ENCODE measurements around the gene YWHAE.

The YWHAE gene

DNA sequence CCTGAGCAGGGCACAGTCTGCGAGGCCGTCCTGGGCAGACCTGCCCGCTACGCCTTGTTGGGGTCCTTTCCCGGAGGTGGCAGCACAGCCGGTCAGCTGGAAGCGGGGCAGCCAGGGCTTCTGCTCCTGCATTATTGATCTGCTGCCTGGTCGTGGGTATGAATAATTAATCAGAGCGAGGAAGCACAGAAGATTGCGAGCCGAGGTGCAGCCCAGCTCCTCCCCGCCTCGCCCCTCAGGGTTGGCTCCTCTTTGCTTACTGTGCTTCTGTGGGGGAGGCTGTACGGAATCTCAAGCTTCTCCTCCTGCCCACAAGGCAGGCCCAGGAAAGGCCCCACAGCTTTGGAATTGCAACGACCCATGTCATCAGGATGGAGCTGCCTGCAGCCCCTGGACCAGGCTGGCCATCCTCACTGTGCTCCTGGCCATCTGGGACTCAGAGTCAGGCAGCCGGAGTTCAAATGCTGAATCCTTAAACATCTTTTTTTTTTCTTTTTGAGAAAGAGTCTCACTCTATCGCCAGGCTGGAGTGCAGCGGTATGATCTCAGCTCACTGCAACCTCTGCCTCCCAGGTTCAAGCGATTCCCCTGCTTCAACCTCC, 95.0 kb downstream of the YWHAE start:
- H3K9me2 ChIP-seq (ENCODE audit: low read depth, low read length) = no peaks in the 10 kb centered on the region
- H3F3A ChIP-seq (ENCODE audit: insufficient read depth, low read length) = no peaks in the 10 kb centered on the region
- no peaks in the 10 kb centered on the region for H3K9me3 ChIP-seq (ENCODE audit: low read length)
- no peak overlapping the region for H2AFZ ChIP-seq (ENCODE audit: low read length)
- no peaks in the 10 kb centered on the region for H4K20me1 ChIP-seq (ENCODE audit: insufficient read depth, low read length)
- H3K27ac ChIP-seq (ENCODE audit: low read depth, low read length, poor library complexity, severe bottlenecking) = no peak overlapping the region
- no peak overlapping the region for H3K9ac ChIP-seq (ENCODE audit: low read length)
- H3K4me3 ChIP-seq (ENCODE audit: low read depth, low read length, poor library complexity, severe bottlenecking) = no peak overlapping the region
- H3K4me2 ChIP-seq (ENCODE audit: low read length) = no peak overlapping the region
- 0 out of 2 replicates have a peak, but pooled peaks cover 10% of the 10 kb centered on the region for H3K27me3 ChIP-seq (ENCODE audit: insufficient read depth, low read length)
- H3K4me1 ChIP-seq (ENCODE audit: insufficient read depth, low read length, severe bottlenecking) = no peaks in the 10 kb centered on the region
- no peaks in the 10 kb centered on the region for H3K36me3 ChIP-seq (ENCODE audit: insufficient read depth, low read length)
- no peak for TF ChIP-seq EZH2 (IDR thresholded peaks at IDR 0.05; ENCODE audit: borderline replicate concordance, low read length)
- TF ChIP-seq, protein P1, sequence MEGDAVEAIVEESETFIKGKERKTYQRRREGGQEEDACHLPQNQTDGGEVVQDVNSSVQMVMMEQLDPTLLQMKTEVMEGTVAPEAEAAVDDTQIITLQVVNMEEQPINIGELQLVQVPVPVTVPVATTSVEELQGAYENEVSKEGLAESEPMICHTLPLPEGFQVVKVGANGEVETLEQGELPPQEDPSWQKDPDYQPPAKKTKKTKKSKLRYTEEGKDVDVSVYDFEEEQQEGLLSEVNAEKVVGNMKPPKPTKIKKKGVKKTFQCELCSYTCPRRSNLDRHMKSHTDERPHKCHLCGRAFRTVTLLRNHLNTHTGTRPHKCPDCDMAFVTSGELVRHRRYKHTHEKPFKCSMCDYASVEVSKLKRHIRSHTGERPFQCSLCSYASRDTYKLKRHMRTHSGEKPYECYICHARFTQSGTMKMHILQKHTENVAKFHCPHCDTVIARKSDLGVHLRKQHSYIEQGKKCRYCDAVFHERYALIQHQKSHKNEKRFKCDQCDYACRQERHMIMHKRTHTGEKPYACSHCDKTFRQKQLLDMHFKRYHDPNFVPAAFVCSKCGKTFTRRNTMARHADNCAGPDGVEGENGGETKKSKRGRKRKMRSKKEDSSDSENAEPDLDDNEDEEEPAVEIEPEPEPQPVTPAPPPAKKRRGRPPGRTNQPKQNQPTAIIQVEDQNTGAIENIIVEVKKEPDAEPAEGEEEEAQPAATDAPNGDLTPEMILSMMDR (IDR thresholded peaks at IDR 0.05; ENCODE audit: low read length) = no peak
- no peaks in the 10 kb centered on the region for H3K79me2 ChIP-seq (ENCODE audit: insufficient read depth, low read length)

DNA sequence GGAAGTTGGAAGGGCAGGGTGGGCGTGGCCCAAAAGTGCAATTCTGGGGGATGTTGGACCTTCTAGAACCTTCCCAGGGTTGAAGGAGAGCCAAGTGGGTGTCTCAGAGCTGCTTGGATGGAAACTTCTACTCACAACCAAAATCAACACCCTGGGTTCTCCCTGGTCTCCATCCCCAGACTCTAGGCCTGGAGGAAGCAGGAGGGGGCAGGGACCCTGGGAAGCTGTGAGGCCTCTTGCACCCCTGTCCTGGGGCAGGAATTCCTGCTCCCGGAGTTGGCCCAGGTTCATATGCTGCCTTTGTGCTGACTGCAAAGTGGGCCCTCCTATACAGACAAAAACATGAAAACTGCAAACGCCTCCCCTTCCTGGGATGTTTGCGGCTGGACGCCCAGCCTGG, 95.5 kb downstream of the YWHAE start:
- peaks cover 13% of the 10 kb centered on the region; the same call in 1 of the 2 replicates for H3K27me3 ChIP-seq (ENCODE audit: insufficient read depth, low read length)

DNA sequence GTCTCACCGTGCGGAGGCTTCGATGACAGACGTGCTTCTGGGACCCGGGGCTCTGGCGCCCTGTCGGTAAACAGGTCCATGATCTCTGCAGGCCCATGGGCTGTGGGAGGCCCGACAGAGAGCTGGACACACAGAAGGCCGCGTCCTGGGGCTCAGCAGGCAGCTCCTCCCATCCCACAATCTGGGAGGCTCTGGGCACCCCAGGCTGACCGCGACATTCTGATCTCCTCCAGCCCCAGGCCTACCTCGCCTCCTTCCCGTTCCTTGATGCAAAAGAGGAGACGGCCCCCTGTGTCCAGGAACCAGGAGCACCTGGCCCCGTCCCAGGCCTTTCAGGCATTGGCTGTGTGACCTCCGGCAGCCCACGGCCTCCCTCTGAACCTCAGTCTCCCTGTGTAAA, 97.3 kb downstream of the YWHAE start:
- Histone ChIP-seq H2AFZ (ENCODE audit: low read length) (no peak overlapping the region), H3K27ac (ENCODE audit: low read depth, low read length, poor library complexity, severe bottlenecking) (no peak overlapping the region), H3K36me3 (ENCODE audit: insufficient read depth, low read length) (no peaks in the 10 kb centered on the region), H3F3A (ENCODE audit: insufficient read depth, low read length) (no peaks in the 10 kb centered on the region), H3K4me3 (ENCODE audit: low read depth, low read length, poor library complexity, severe bottlenecking) (no peak overlapping the region), H3K4me2 (ENCODE audit: low read length) (no peak overlapping the region), H3K79me2 (ENCODE audit: insufficient read depth, low read length) (no peaks in the 10 kb centered on the region), H3K27me3 (ENCODE audit: insufficient read depth, low read length) (peaks cover 13% of the 10 kb centered on the region; the same call in 1 of the 2 replicates), H3K9ac (ENCODE audit: low read length) (no peak overlapping the region), H3K9me2 (ENCODE audit: low read depth, low read length) (no peaks in the 10 kb centered on the region), H3K9me3 (ENCODE audit: low read length) (no peaks in the 10 kb centered on the region), H4K20me1 (ENCODE audit: insufficient read depth, low read length) (no peaks in the 10 kb centered on the region), H3K4me1 (ENCODE audit: insufficient read depth, low read length, severe bottlenecking) (no peaks in the 10 kb centered on the region)
- TF ChIP-seq, protein P1 (IDR thresholded peaks at IDR 0.05; ENCODE audit: low read length) = no peak
- no peak for TF ChIP-seq EZH2 (IDR thresholded peaks at IDR 0.05; ENCODE audit: borderline replicate concordance, low read length)

More for the DNA sequence above, 95.5 kb downstream of the YWHAE start:
- H3K9me3 ChIP-seq (ENCODE audit: low read length) = no peaks in the 10 kb centered on the region
- no peaks in the 10 kb centered on the region for H3K79me2 ChIP-seq (ENCODE audit: insufficient read depth, low read length)
- H3K36me3 ChIP-seq (ENCODE audit: insufficient read depth, low read length) = no peaks in the 10 kb centered on the region
- no peaks in the 10 kb centered on the region for H3K9me2 ChIP-seq (ENCODE audit: low read depth, low read length)
- TF ChIP-seq, protein P1 (IDR thresholded peaks at IDR 0.05; ENCODE audit: low read length) = no peak
- no peak for TF ChIP-seq EZH2 (IDR thresholded peaks at IDR 0.05; ENCODE audit: borderline replicate concordance, low read length)
- H3K4me2 ChIP-seq (ENCODE audit: low read length) = no peak overlapping the region
- no peak overlapping the region for H3K27ac ChIP-seq (ENCODE audit: low read depth, low read length, poor library complexity, severe bottlenecking)
- no peak overlapping the region for H2AFZ ChIP-seq (ENCODE audit: low read length)
- no peak overlapping the region for H3K9ac ChIP-seq (ENCODE audit: low read length)
- H4K20me1 ChIP-seq (ENCODE audit: insufficient read depth, low read length) = no peaks in the 10 kb centered on the region
- no peaks in the 10 kb centered on the region for H3K4me1 ChIP-seq (ENCODE audit: insufficient read depth, low read length, severe bottlenecking)
- H3K4me3 ChIP-seq (ENCODE audit: low read depth, low read length, poor library complexity, severe bottlenecking) = no peak overlapping the region
- no peaks in the 10 kb centered on the region for H3F3A ChIP-seq (ENCODE audit: insufficient read depth, low read length)

Data from OCI-LY1 (cell line).